Chondrocyte (in vitro differentiated cells): ENCODE measurements around the gene ZNF33B. TPM values are rescaled to one million over a fixed set of nuclear protein-coding genes. Genes with fewer than 3 reads are reported as not detected.

Source experiments
- DNase-seq: peaks from one replicate; pipeline ENCODE4 v3.0.0; 2021; ENCODE audit warnings: mixed read lengths, low spot score
- H3K27ac Mint-ChIP-seq: one replicate; pipeline ENCODE4 v1.8.0; 2021; ENCODE audit warnings: mild to moderate bottlenecking, moderate library complexity, mixed read lengths; ENCODE audit not compliant: unreplicated experiment
- H3K27me3 Mint-ChIP-seq: 2 replicates; pipeline ENCODE4 v1.8.0; 2021; ENCODE audit warnings: low read depth, mixed read lengths
- H3K36me3 Mint-ChIP-seq: 2 replicates; pipeline ENCODE4 v1.8.0; 2021; ENCODE audit warnings: low read depth, mixed read lengths
- H3K4me1 Mint-ChIP-seq: 2 replicates; pipeline ENCODE4 v1.8.0; 2021; ENCODE audit warnings: low read depth, mild to moderate bottlenecking, mixed read lengths
- H3K4me3 Mint-ChIP-seq: one replicate; pipeline ENCODE4 v1.8.0; 2021; ENCODE audit warnings: mild to moderate bottlenecking, moderate library complexity, mixed read lengths; ENCODE audit not compliant: unreplicated experiment
- H3K9me3 Mint-ChIP-seq: 2 replicates; pipeline ENCODE4 v1.8.0; 2021; ENCODE audit warnings: low read depth, mixed read lengths
- total RNA-seq: library from RNA; stranded (reverse); gene quantifications from 3 replicates; pipeline ENCODE4 v1.2.1, GENCODE V29; 2021
- TF ChIP-seq, protein P1 (sequence below): fragments of 200-600 bp; sonication (generic); IDR thresholded peaks from 2 replicates; pipeline ENCODE4 v1.5.0; 2021; ENCODE audit warnings: antibody characterized with exemption, mild to moderate bottlenecking, moderate library complexity

The ZNF33B gene
- total RNA-seq, 1 donor from 2014 or later: 12.4 TPM

DNA sequence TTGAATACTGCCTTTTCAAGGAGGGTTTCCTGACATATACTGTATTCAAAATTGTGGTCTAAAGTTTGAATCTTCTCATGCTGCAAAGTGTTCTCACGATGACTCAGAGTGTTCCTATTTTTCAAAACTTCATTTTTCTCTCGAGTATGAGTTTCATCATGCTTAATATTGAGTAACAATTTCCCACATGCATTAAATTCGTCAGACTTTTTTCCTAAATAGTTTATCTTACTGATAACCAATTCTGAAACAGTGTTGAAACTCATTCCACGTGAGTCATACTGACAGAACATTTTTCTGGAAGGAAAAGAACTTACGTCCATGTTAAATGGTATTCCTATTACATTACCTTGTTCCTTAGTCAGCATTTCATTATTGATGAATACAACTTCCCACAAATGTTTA lies 44.1 kb downstream of the ZNF33B start:
- TF ChIP-seq, protein P1, sequence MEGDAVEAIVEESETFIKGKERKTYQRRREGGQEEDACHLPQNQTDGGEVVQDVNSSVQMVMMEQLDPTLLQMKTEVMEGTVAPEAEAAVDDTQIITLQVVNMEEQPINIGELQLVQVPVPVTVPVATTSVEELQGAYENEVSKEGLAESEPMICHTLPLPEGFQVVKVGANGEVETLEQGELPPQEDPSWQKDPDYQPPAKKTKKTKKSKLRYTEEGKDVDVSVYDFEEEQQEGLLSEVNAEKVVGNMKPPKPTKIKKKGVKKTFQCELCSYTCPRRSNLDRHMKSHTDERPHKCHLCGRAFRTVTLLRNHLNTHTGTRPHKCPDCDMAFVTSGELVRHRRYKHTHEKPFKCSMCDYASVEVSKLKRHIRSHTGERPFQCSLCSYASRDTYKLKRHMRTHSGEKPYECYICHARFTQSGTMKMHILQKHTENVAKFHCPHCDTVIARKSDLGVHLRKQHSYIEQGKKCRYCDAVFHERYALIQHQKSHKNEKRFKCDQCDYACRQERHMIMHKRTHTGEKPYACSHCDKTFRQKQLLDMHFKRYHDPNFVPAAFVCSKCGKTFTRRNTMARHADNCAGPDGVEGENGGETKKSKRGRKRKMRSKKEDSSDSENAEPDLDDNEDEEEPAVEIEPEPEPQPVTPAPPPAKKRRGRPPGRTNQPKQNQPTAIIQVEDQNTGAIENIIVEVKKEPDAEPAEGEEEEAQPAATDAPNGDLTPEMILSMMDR: no peak
- no peak overlapping the region for H3K4me3 Mint-ChIP-seq
- H3K4me1 Mint-ChIP-seq: no peaks in the 10 kb centered on the region
- DNase-seq: no peak
- no peaks in the 10 kb centered on the region for H3K27me3 Mint-ChIP-seq
- peaks cover 69% of the 10 kb centered on the region for H3K9me3 Mint-ChIP-seq
- H3K27ac Mint-ChIP-seq: no peak overlapping the region
- peaks cover 61% of the 10 kb centered on the region for H3K36me3 Mint-ChIP-seq

DNA sequence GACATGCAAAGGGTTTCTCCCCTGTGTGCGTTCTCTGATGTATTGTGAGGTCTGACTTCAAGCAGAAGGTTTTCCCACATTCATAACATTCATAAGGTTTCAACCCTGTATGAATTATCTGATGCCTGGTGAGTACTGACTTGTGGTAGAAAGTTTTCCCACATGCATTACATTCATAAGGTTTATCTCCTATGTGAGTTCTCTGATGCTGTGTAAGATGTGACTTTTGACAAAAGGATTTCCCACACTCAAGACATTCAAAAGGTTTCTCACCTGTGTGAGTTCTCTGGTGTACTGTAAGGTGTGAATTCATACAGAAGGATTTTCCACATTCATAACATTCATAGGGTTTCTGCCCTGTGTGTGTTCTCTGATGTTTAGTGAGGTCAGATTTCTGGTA lies 45.1 kb downstream of the ZNF33B start:
- H3K9me3 Mint-ChIP-seq: peaks cover 72% of the 10 kb centered on the region
- no peak for DNase-seq
- TF ChIP-seq, protein P1: no peak
- no peaks in the 10 kb centered on the region for H3K4me1 Mint-ChIP-seq
- H3K27ac Mint-ChIP-seq: no peak overlapping the region
- H3K4me3 Mint-ChIP-seq: no peak overlapping the region
- peaks cover 65% of the 10 kb centered on the region for H3K36me3 Mint-ChIP-seq
- no peaks in the 10 kb centered on the region for H3K27me3 Mint-ChIP-seq

DNA sequence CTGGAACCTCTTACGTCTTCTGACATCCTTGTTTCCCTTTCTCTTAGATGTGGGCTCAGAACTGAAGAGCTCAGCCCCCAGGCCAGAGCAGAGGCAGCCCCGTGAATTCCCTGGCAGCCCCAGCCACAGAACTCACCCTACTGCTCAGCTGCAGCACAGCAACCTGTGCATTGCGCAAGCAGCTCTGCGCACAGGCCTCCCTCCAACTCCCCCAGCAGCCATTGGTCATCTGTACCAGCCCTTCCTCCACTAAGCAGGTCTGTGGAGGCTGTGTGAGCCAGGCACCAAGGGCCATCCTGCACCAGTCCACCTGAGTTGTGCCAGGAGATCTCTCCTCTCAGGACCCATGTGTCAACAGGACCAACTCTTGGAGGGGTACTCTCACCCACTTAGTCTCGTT lies 54.5 kb downstream of the ZNF33B start:
- TF ChIP-seq, protein P1: no peak
- no peak for DNase-seq
- H3K9me3 Mint-ChIP-seq: peaks cover 46% of the 10 kb centered on the region
- peaks cover 15% of the 10 kb centered on the region for H3K36me3 Mint-ChIP-seq
- H3K27ac Mint-ChIP-seq: no peak overlapping the region
- H3K4me1 Mint-ChIP-seq: no peaks in the 10 kb centered on the region
- no peak overlapping the region for H3K4me3 Mint-ChIP-seq
- no peaks in the 10 kb centered on the region for H3K27me3 Mint-ChIP-seq

DNA sequence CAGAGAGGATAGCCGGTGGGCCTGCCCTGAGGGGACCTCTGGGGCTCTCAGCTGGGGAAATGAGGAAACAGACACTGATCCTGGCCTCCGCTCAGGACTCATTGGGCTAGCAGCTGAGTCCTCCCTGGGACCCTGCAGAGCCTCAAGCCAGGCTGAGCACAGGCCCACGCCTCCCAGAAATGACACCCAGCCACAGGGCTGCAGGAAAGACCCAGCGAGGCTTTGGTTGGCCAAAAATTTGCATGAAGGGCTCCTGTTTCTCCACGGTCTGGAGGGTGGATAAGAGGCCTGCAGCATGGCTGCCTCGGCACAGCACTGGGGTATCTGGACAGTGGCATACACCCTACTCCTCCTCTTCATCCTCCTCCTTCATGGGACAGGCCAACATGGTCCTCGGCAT lies 60.4 kb downstream of the ZNF33B start:
- H3K27ac Mint-ChIP-seq: no peak overlapping the region
- H3K4me1 Mint-ChIP-seq: no peaks in the 10 kb centered on the region
- H3K36me3 Mint-ChIP-seq: no peaks in the 10 kb centered on the region
- H3K27me3 Mint-ChIP-seq: no peaks in the 10 kb centered on the region
- peaks cover 12% of the 10 kb centered on the region for H3K9me3 Mint-ChIP-seq
- TF ChIP-seq, protein P1: no peak
- no peak overlapping the region for H3K4me3 Mint-ChIP-seq
- DNase-seq: no peak

DNA sequence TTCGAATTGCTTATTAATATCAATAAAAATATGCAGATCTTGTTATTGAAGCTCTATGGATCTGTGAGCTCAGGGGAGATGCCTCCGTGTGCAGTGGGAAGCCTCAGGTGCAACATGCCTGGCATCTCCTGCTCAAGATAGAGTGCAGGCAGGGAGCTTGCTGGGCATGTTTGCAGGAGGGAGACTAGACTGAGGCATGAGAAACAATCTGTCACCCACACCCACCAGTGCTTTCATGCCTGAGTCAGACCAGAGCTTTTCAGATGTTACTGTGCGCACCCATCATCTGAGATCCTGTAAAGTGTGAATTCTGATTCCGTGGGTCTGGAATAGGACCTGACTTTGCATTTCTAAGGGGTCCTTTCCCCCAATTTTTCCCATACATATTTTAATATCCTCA lies 62.0 kb downstream of the ZNF33B start:
- H3K4me3 Mint-ChIP-seq: no peak overlapping the region
- no peak overlapping the region for H3K27ac Mint-ChIP-seq
- no peaks in the 10 kb centered on the region for H3K4me1 Mint-ChIP-seq
- H3K27me3 Mint-ChIP-seq: no peaks in the 10 kb centered on the region
- no peaks in the 10 kb centered on the region for H3K9me3 Mint-ChIP-seq
- DNase-seq: no peak
- TF ChIP-seq, protein P1: no peak
- no peaks in the 10 kb centered on the region for H3K36me3 Mint-ChIP-seq
